HEK293T (cell line): ENCODE data around the gene WWOX.

Source experiments
- ARNT ChIP-seq: fragments of 450-650 bp; IDR thresholded peaks from 2 replicates; pipeline ENCODE4 v1.6.1; 2017; ENCODE audit warnings: mild to moderate bottlenecking
- BHLHE40 ChIP-seq: fragments of 450-650 bp; IDR thresholded peaks from 2 replicates; pipeline ENCODE4 v1.6.1; 2016; ENCODE audit warnings: mild to moderate bottlenecking, moderate library complexity, borderline replicate concordance
- ELF4 ChIP-seq: fragments of 450-650 bp; IDR thresholded peaks from 2 replicates; pipeline ENCODE4 v1.6.1; 2017; ENCODE audit warnings: antibody characterized with exemption
- FOXA1 ChIP-seq: fragments of 450-650 bp; IDR thresholded peaks from 2 replicates; pipeline ENCODE4 v1.6.1; 2016; ENCODE audit warnings: mild to moderate bottlenecking
- FOXK2 ChIP-seq: fragments of 450-650 bp; IDR thresholded peaks from 2 replicates; pipeline ENCODE4 v1.6.1; 2016; ENCODE audit warnings: mild to moderate bottlenecking
- FOXM1 ChIP-seq: fragments of 450-650 bp; IDR thresholded peaks from 2 replicates; pipeline ENCODE4 v1.6.1; 2017; ENCODE audit warnings: mild to moderate bottlenecking, borderline replicate concordance
- HDGF ChIP-seq: fragments of 450-650 bp; IDR thresholded peaks from 2 replicates; pipeline ENCODE4 v1.6.1; 2017; ENCODE audit warnings: antibody characterized with exemption, borderline replicate concordance
- L3MBTL2 ChIP-seq: fragments of 450-650 bp; conservative IDR thresholded peaks from 2 replicates; pipeline ENCODE4 v1.6.1; 2016; ENCODE audit warnings: mild to moderate bottlenecking
- LEF1 ChIP-seq: fragments of 450-650 bp; IDR thresholded peaks from 2 replicates; pipeline ENCODE4 v1.6.1; 2017; ENCODE audit warnings: mild to moderate bottlenecking, borderline replicate concordance
- NFRKB ChIP-seq: fragments of 450-650 bp; IDR thresholded peaks from 2 replicates; pipeline ENCODE4 v1.6.1; 2016; ENCODE audit warnings: mild to moderate bottlenecking, moderate library complexity
- SP1 ChIP-seq: fragments of 450-650 bp; IDR thresholded peaks from 2 replicates; pipeline ENCODE4 v1.6.1; 2017
- SUZ12 ChIP-seq: fragments of 450-650 bp; IDR thresholded peaks from 2 replicates; pipeline ENCODE4 v1.6.1; 2016; ENCODE audit warnings: mild to moderate bottlenecking
- ZNF384 ChIP-seq: fragments of 450-650 bp; IDR thresholded peaks from 2 replicates; pipeline ENCODE4 v1.6.1; 2016
- TF ChIP-seq, protein P1 (sequence below): fragments of 450-650 bp; IDR thresholded peaks from 2 replicates; pipeline ENCODE4 v1.6.1; 2016

GRCh38 chr16:78597809-78598570 is 498.5 kb downstream of the WWOX start:
- TF ChIP-seq SUZ12 (no peak), SP1 (no peak), FOXK2 (no peak), L3MBTL2 (no peak), BHLHE40 (no peak), LEF1 (no peak), ARNT (no peak), FOXM1 (no peak), FOXA1 (no peak), NFRKB (no peak), HDGF (no peak), ELF4 (no peak), ZNF384 (no peak)
- TF ChIP-seq, protein P1, sequence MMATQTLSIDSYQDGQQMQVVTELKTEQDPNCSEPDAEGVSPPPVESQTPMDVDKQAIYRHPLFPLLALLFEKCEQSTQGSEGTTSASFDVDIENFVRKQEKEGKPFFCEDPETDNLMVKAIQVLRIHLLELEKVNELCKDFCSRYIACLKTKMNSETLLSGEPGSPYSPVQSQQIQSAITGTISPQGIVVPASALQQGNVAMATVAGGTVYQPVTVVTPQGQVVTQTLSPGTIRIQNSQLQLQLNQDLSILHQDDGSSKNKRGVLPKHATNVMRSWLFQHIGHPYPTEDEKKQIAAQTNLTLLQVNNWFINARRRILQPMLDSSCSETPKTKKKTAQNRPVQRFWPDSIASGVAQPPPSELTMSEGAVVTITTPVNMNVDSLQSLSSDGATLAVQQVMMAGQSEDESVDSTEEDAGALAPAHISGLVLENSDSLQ: no peak
